GM23338 (cell line): ENCODE data around the gene ZNF74. TPM values are rescaled to one million over a fixed set of nuclear protein-coding genes. Genes with fewer than 3 reads are reported as not detected.

Source experiments
- ATAC-seq: fragments of 200-7000 bp; cut with Tn5 transposase; 3 replicates; pipeline ENCODE4 v1.9.1; 2020
- DNase-seq: peaks from one replicate; pipeline ENCODE4 v3.0.0-alpha.2; 2015; ENCODE audit warnings: low spot score
- H2AFZ ChIP-seq: fragments of 200-600 bp; sonication (generic); 2 replicates; pipeline ENCODE4 v1.8.0; 2016; ENCODE audit warnings: antibody characterized with exemption, mild to moderate bottlenecking, moderate library complexity
- H3F3A ChIP-seq: fragments of 200-600 bp; sonication (generic); replicated peaks from 2 replicates; pipeline ENCODE4 v1.8.0; 2017; ENCODE audit warnings: antibody characterized with exemption, mixed run types, low read depth
- H3K27ac ChIP-seq: fragments of 200-600 bp; sonication (generic); 2 replicates; pipeline ENCODE4 v1.6.1; 2016; ENCODE audit warnings: low read depth
- H3K27me3 ChIP-seq: fragments of 200-600 bp; sonication (generic); 2 replicates; pipeline ENCODE4 v1.8.0; 2016; ENCODE audit warnings: mild to moderate bottlenecking, mixed run types, moderate library complexity; ENCODE audit not compliant: insufficient read depth
- H3K36me3 ChIP-seq: fragments of 200-600 bp; sonication (generic); 2 replicates; pipeline ENCODE4 v1.8.0; 2016; ENCODE audit warnings: mild to moderate bottlenecking; ENCODE audit not compliant: insufficient read depth
- H3K4me1 ChIP-seq: fragments of 200-600 bp; sonication (generic); 2 replicates; pipeline ENCODE4 v1.8.0; 2016; ENCODE audit warnings: mild to moderate bottlenecking, moderate library complexity; ENCODE audit not compliant: insufficient read depth
- H3K4me2 ChIP-seq: fragments of 200-600 bp; sonication (generic); 2 replicates; pipeline ENCODE4 v1.7.1; 2017; ENCODE audit warnings: mixed run types
- H3K4me3 ChIP-seq: fragments of 200-600 bp; sonication (generic); 2 replicates; pipeline ENCODE4 v1.6.1; 2016; ENCODE audit warnings: mixed run types
- H3K79me2 ChIP-seq: fragments of 200-600 bp; sonication (generic); replicated peaks from 2 replicates; pipeline ENCODE4 v1.8.0; 2017; ENCODE audit warnings: mild to moderate bottlenecking; ENCODE audit not compliant: insufficient read depth
- H3K9me2 ChIP-seq: fragments of 200-600 bp; sonication (generic); 2 replicates; pipeline ENCODE4 v1.8.0; 2017; ENCODE audit not compliant: insufficient read depth
- H4K20me1 ChIP-seq: fragments of 200-600 bp; sonication (generic); replicated peaks from 2 replicates; pipeline ENCODE4 v1.8.0; 2017; ENCODE audit warnings: mild to moderate bottlenecking; ENCODE audit not compliant: insufficient read depth
- H3K27ac Mint-ChIP-seq: 2 replicates; pipeline ENCODE4 v1.8.0; 2020; ENCODE audit warnings: inconsistent platforms, mild to moderate bottlenecking, moderate library complexity, mixed read lengths
- H3K27me3 Mint-ChIP-seq: 3 replicates; pipeline ENCODE4 v1.8.0; 2022; ENCODE audit warnings: low read depth, mild to moderate bottlenecking, moderate library complexity, mixed read lengths, inconsistent platforms; ENCODE audit not compliant: insufficient read depth, poor library complexity
- H3K36me3 Mint-ChIP-seq: 3 replicates; pipeline ENCODE4 v1.8.0; 2021; ENCODE audit warnings: low read depth, mild to moderate bottlenecking, inconsistent platforms, moderate library complexity, mixed read lengths
- H3K4me1 Mint-ChIP-seq: 3 replicates; pipeline ENCODE4 v1.8.0; 2020; ENCODE audit warnings: mild to moderate bottlenecking, inconsistent platforms, mixed read lengths
- H3K4me3 Mint-ChIP-seq: 3 replicates; pipeline ENCODE4 v1.8.0; 2021; ENCODE audit warnings: moderate library complexity, mild to moderate bottlenecking, inconsistent platforms, mixed read lengths
- H3K9me3 Mint-ChIP-seq: 3 replicates; pipeline ENCODE4 v1.8.0; 2020; ENCODE audit warnings: moderate library complexity, mild to moderate bottlenecking, inconsistent platforms, mixed read lengths
- CREB1 ChIP-seq: fragments of 250-450 bp; sonication (Bioruptor Pico); IDR thresholded peaks from 2 replicates; pipeline ENCODE4 v1.5.0; 2020; ENCODE audit warnings: low read depth, mild to moderate bottlenecking, moderate library complexity
- NANOG ChIP-seq: IDR thresholded peaks from 2 replicates; pipeline ENCODE4 v1.6.1; 2016; ENCODE audit warnings: antibody characterized with exemption, borderline replicate concordance
- POLR2AphosphoS5 ChIP-seq: IDR thresholded peaks from 2 replicates; pipeline ENCODE4 v1.6.1; 2016; ENCODE audit warnings: antibody characterized with exemption, low read depth
- STAT1 ChIP-seq: IDR thresholded peaks from one replicate; pipeline ENCODE4 v1.6.1; 2016; ENCODE audit warnings: antibody characterized with exemption; ENCODE audit not compliant: unreplicated experiment
- ZNF114 ChIP-seq: fragments of 250-450 bp; sonication (Bioruptor Pico); IDR thresholded peaks from 2 replicates; pipeline ENCODE4 v1.5.0; 2020; ENCODE audit warnings: mild to moderate bottlenecking, moderate library complexity
- ZNF331 ChIP-seq: fragments of 250-450 bp; sonication (Bioruptor Pico); IDR thresholded peaks from 2 replicates; pipeline ENCODE4 v1.5.0; 2020; ENCODE audit warnings: low read depth, mild to moderate bottlenecking, moderate library complexity
- polyA plus RNA-seq: library from polyadenylated mRNA; unstranded; fragments of >200 nt; fragmentation: Nextera tagmentation; extraction: Ambion mirVana; gene quantifications from 2 replicates; pipeline ENCODE4 v1.2.1, GENCODE V29; 2016
- total RNA-seq: library from RNA; depleted of rRNA; stranded (reverse); fragments of >200 nt; shearing (Covaris generic); gene quantifications from 2 replicates; pipeline ENCODE4 v1.2.3, GENCODE V29; 2014
- TF ChIP-seq, protein P1 (sequence below): IDR thresholded peaks from one replicate; pipeline ENCODE4 v1.6.1; 2018; ENCODE audit warnings: antibody characterized with exemption; ENCODE audit not compliant: unreplicated experiment
- TF ChIP-seq, protein P2 (sequence below): IDR thresholded peaks from 2 replicates; pipeline ENCODE4 v1.6.1; 2016; ENCODE audit warnings: antibody characterized with exemption
- TF ChIP-seq, protein P3 (sequence below): fragments of 250-450 bp; sonication (Bioruptor Pico); IDR thresholded peaks from 2 replicates; pipeline ENCODE4 v1.5.0; 2020; ENCODE audit warnings: mild to moderate bottlenecking, moderate library complexity
- TF ChIP-seq, protein P4 (sequence below), 2 experiments: fragments of 200-600 bp in 1 of 2; sonication (generic) in 1 of 2; conservative IDR thresholded peaks; 2 replicates each; pipeline versions ENCODE4 v1.5.1 to v1.6.1; 2016 to 2017; ENCODE audit warnings: antibody characterized with exemption in 2 of 2, low read depth in 2 of 2, mild to moderate bottlenecking in 2 of 2, moderate library complexity in 1 of 2

The ZNF74 gene
- total and polyA plus RNA-seq, 2 experiments from 2014 or later, result 16.1 to 94.0 TPM

DNA sequence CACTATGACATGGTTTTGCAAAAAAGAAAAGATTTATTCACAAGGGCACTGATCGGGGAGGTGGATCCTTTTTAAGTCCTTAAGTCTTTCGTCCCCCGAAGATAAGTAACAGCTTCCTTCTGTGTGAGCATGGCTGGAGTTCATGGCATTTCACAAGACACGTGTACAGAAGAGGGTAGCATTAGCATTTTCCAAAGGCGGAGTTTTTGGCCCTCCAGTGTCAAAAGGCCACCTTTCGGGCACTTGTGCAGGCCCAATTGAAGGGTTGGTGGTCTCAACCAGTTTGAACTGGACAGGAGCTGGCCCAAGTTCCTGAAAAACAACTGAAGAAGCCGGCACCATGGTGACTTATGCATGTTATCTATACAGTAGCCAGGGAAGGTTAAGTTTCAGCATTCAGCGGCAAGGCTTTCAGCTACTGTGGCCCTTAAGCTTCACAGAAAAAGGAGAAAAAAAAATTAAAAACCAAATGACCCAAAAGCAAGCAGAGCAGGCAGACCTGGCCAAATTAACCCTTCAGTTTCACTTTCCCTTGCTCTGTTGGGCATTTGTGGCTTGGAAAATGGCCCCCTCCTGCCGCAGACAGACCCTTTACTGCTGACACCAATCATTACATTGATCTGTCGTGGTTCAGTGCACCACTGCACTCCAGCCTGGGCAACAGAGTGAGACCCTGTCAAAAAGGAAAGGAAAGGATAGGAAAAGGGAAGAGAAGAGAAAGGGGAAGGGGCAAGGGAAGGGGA is 18.7 kb downstream of the ZNF74 start (continued):
- TF ChIP-seq, protein P1, sequence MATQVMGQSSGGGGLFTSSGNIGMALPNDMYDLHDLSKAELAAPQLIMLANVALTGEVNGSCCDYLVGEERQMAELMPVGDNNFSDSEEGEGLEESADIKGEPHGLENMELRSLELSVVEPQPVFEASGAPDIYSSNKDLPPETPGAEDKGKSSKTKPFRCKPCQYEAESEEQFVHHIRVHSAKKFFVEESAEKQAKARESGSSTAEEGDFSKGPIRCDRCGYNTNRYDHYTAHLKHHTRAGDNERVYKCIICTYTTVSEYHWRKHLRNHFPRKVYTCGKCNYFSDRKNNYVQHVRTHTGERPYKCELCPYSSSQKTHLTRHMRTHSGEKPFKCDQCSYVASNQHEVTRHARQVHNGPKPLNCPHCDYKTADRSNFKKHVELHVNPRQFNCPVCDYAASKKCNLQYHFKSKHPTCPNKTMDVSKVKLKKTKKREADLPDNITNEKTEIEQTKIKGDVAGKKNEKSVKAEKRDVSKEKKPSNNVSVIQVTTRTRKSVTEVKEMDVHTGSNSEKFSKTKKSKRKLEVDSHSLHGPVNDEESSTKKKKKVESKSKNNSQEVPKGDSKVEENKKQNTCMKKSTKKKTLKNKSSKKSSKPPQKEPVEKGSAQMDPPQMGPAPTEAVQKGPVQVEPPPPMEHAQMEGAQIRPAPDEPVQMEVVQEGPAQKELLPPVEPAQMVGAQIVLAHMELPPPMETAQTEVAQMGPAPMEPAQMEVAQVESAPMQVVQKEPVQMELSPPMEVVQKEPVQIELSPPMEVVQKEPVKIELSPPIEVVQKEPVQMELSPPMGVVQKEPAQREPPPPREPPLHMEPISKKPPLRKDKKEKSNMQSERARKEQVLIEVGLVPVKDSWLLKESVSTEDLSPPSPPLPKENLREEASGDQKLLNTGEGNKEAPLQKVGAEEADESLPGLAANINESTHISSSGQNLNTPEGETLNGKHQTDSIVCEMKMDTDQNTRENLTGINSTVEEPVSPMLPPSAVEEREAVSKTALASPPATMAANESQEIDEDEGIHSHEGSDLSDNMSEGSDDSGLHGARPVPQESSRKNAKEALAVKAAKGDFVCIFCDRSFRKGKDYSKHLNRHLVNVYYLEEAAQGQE, result no peak
- TF ChIP-seq ZNF331 (CRISPR knock-in tag), result no peak

DNA sequence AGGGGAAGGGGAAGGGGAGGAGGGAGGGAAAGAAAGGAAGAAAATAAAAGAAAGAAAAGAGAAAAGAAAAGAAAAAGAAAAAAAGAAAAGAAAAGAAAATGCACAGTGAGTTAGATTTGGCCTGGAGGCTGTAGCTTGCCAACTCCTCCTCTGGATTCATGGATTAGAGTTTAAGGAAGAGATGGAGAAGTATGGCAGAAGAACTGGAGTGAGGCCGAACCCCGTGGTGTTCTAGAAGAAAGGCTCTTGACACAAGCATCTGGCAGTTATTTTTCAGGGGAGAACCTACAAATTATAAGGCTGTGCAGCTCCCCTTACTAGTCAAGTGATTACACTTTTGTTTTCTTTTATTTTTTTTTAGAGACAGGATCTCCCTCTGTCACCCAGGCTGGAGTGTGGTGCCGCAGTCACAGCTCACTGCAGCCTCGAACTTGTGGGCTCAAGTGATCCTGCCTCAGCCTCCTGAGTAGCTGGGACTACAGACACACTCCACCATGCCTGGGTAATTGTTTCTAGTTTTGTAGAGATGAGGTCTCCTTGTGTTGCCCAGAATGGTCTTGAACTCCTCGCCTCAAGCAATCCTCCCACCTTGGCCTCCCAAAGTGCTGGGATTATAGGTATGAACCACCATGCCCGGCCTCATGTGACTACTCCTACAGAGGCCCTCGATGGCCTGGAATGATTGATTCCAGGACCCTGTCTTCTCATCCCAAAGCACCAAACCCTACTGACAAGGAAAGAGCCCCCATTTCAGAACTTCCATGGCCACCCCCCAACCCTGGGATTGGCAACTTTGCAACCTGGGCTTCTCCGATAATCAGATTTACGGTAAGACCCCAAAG is 19.5 kb downstream of the ZNF74 start:
- Histone ChIP-seq H3K4me2 (no peak overlapping the region), H3F3A (no peaks in the 10 kb centered on the region), H3K27me3 (no peaks in the 10 kb centered on the region), H2AFZ (no peak overlapping the region), H3K79me2 (no peaks in the 10 kb centered on the region), H3K9me2 (no peaks in the 10 kb centered on the region), H4K20me1 (no peaks in the 10 kb centered on the region), H3K27ac (no peak overlapping the region), H3K36me3 (no peaks in the 10 kb centered on the region), H3K4me3 (no peak overlapping the region), H3K4me1 (no peaks in the 10 kb centered on the region)
- no peak for DNase-seq
- peaks cover 1% of the 10 kb centered on the region for H3K27me3 Mint-ChIP-seq
- H3K36me3 Mint-ChIP-seq, result peaks cover 5% of the 10 kb centered on the region; the same call in 1 of the 3 replicates
- H3K9me3 Mint-ChIP-seq, result no peaks in the 10 kb centered on the region
- no peak overlapping the region for H3K4me3 Mint-ChIP-seq
- H3K4me1 Mint-ChIP-seq, result peaks cover 6% of the 10 kb centered on the region; the same call in 2 of the 3 replicates
- no peak overlapping the region for H3K27ac Mint-ChIP-seq
- no peak for ATAC-seq
- TF ChIP-seq STAT1 (no peak), ZNF114 (CRISPR knock-in tag) (no peak), ZNF331 (CRISPR knock-in tag) (no peak), NANOG (no peak), POLR2AphosphoS5 (no peak), CREB1 (CRISPR knock-in tag) (no peak)
- TF ChIP-seq, protein P2, sequence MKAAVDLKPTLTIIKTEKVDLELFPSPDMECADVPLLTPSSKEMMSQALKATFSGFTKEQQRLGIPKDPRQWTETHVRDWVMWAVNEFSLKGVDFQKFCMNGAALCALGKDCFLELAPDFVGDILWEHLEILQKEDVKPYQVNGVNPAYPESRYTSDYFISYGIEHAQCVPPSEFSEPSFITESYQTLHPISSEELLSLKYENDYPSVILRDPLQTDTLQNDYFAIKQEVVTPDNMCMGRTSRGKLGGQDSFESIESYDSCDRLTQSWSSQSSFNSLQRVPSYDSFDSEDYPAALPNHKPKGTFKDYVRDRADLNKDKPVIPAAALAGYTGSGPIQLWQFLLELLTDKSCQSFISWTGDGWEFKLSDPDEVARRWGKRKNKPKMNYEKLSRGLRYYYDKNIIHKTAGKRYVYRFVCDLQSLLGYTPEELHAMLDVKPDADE, result no peak
- TF ChIP-seq, protein P3, sequence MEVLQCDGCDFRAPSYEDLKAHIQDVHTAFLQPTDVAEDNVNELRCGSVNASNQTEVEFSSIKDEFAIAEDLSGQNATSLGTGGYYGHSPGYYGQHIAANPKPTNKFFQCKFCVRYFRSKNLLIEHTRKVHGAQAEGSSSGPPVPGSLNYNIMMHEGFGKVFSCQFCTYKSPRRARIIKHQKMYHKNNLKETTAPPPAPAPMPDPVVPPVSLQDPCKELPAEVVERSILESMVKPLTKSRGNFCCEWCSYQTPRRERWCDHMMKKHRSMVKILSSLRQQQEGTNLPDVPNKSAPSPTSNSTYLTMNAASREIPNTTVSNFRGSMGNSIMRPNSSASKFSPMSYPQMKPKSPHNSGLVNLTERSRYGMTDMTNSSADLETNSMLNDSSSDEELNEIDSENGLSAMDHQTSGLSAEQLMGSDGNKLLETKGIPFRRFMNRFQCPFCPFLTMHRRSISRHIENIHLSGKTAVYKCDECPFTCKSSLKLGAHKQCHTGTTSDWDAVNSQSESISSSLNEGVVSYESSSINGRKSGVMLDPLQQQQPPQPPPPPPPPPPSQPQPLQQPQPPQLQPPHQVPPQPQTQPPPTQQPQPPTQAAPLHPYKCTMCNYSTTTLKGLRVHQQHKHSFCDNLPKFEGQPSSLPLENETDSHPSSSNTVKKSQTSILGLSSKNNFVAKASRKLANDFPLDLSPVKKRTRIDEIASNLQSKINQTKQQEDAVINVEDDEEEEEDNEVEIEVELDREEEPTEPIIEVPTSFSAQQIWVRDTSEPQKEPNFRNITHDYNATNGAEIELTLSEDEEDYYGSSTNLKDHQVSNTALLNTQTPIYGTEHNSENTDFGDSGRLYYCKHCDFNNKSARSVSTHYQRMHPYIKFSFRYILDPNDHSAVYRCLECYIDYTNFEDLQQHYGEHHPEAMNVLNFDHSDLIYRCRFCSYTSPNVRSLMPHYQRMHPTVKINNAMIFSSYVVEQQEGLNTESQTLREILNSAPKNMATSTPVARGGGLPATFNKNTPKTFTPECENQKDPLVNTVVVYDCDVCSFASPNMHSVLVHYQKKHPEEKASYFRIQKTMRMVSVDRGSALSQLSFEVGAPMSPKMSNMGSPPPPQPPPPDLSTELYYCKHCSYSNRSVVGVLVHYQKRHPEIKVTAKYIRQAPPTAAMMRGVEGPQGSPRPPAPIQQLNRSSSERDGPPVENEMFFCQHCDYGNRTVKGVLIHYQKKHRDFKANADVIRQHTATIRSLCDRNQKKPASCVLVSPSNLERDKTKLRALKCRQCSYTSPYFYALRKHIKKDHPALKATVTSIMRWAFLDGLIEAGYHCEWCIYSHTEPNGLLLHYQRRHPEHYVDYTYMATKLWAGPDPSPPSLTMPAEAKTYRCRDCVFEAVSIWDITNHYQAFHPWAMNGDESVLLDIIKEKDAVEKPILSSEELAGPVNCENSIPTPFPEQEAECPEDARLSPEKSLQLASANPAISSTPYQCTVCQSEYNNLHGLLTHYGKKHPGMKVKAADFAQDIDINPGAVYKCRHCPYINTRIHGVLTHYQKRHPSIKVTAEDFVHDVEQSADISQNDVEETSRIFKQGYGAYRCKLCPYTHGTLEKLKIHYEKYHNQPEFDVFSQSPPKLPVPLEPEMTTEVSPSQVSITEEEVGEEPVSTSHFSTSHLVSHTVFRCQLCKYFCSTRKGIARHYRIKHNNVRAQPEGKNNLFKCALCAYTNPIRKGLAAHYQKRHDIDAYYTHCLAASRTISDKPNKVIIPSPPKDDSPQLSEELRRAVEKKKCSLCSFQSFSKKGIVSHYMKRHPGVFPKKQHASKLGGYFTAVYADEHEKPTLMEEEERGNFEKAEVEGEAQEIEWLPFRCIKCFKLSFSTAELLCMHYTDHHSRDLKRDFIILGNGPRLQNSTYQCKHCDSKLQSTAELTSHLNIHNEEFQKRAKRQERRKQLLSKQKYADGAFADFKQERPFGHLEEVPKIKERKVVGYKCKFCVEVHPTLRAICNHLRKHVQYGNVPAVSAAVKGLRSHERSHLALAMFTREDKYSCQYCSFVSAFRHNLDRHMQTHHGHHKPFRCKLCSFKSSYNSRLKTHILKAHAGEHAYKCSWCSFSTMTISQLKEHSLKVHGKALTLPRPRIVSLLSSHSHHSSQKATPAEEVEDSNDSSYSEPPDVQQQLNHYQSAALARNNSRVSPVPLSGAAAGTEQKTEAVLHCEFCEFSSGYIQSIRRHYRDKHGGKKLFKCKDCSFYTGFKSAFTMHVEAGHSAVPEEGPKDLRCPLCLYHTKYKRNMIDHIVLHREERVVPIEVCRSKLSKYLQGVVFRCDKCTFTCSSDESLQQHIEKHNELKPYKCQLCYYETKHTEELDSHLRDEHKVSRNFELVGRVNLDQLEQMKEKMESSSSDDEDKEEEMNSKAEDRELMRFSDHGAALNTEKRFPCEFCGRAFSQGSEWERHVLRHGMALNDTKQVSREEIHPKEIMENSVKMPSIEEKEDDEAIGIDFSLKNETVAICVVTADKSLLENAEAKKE (CRISPR knock-in tag), result no peak
- TF ChIP-seq, protein P4, sequence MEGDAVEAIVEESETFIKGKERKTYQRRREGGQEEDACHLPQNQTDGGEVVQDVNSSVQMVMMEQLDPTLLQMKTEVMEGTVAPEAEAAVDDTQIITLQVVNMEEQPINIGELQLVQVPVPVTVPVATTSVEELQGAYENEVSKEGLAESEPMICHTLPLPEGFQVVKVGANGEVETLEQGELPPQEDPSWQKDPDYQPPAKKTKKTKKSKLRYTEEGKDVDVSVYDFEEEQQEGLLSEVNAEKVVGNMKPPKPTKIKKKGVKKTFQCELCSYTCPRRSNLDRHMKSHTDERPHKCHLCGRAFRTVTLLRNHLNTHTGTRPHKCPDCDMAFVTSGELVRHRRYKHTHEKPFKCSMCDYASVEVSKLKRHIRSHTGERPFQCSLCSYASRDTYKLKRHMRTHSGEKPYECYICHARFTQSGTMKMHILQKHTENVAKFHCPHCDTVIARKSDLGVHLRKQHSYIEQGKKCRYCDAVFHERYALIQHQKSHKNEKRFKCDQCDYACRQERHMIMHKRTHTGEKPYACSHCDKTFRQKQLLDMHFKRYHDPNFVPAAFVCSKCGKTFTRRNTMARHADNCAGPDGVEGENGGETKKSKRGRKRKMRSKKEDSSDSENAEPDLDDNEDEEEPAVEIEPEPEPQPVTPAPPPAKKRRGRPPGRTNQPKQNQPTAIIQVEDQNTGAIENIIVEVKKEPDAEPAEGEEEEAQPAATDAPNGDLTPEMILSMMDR (conservative IDR thresholded peaks at IDR 0.05; ENCODE audit: low read depth in 2 of 2), result no peak
